ENCODE results near the gene SLC25A18.

GRCh38 chr22:17581056-17581455, 17.8 kb downstream of the SLC25A18 start:
- TF ChIP-seq CTCF (IDR thresholded peaks at IDR 0.05), result no peak
- TF ChIP-seq POLR2A (IDR thresholded peaks at IDR 0.05), result no peak
- no peak for TF ChIP-seq EP300 (IDR thresholded peaks at IDR 0.05)
